Measurements from ENCODE around the gene COMMD9. TPM values are rescaled to one million over a fixed set of nuclear protein-coding genes. Genes with fewer than 3 reads are reported as not detected.

COMMD9 gene
- total RNA-seq, 1 donor from 2014 or later = 38.1 TPM

GRCh38 chr11:36273110-36273509 lies 16.1 kb downstream of the COMMD9 start:
- no peaks in the 10 kb centered on the region for H3K9me3 ChIP-seq (ENCODE audit: control insufficient read depth in 3 of 3, low read length in 3 of 3)
- H3K27me3 ChIP-seq (ENCODE audit: control insufficient read depth in 3 of 3, insufficient read depth in 3 of 3, low read length in 3 of 3) = no peaks in the 10 kb centered on the region
- H3K4me1 ChIP-seq (ENCODE audit: control insufficient read depth in 3 of 3, insufficient read depth in 3 of 3, low read length in 3 of 3) = no peaks in the 10 kb centered on the region
- no peak overlapping the region for H3K4me3 ChIP-seq (ENCODE audit: low read length in 3 of 3)
- no peak overlapping the region for H3K27ac ChIP-seq (ENCODE audit: low read depth, low read length)
- peaks cover 41 to 58% (median 49%) of the 10 kb centered on the region in 3 donors for H3K36me3 ChIP-seq (ENCODE audit: control insufficient read depth in 3 of 3, insufficient read depth in 3 of 3, low read length in 3 of 3)
- no peak overlapping the region for H3K9ac ChIP-seq (ENCODE audit: low read depth in 1 of 3, low read length in 3 of 3)

- H3K4me3 ChIP-seq (ENCODE audit: low read length in 3 of 3) = no peak overlapping the region
- no peak overlapping the region for H3K9ac ChIP-seq (ENCODE audit: low read depth in 1 of 3, low read length in 3 of 3)
- no peak overlapping the region for H3K27ac ChIP-seq (ENCODE audit: low read depth, low read length)
- H3K9me3 ChIP-seq (ENCODE audit: control insufficient read depth in 3 of 3, low read length in 3 of 3) = no peaks in the 10 kb centered on the region
- H3K27me3 ChIP-seq (ENCODE audit: control insufficient read depth in 3 of 3, insufficient read depth in 3 of 3, low read length in 3 of 3) = no peaks in the 10 kb centered on the region
- no peaks in the 10 kb centered on the region for H3K4me1 ChIP-seq (ENCODE audit: control insufficient read depth in 3 of 3, insufficient read depth in 3 of 3, low read length in 3 of 3)
- peaks cover 41 to 53% (median 49%) of the 10 kb centered on the region in 3 donors for H3K36me3 ChIP-seq (ENCODE audit: control insufficient read depth in 3 of 3, insufficient read depth in 3 of 3, low read length in 3 of 3)
These were observed 17.3 kb downstream of the COMMD9 start for GRCh38 chr11:36271794-36272407.

DNA sequence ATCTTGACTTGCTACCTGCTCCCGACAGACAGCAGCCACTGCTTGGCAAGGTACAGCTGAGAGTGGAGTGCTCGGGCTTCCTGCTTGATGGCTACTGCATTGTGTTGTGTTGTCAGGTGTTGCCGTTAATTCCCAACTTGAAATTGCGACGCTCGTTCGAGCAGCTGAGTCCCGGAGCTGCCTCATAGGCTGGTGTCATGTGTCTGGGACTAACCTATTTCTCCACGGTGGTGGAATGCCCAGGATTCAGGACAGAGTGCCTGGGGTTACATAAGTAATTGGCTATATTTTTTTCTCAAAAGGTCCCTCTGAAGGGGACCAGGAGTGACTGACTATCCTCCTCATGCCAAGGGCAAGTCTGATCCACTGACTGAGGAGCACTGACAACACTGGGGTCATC lies 18.5 kb downstream of the COMMD9 start:
- H3K27ac ChIP-seq (ENCODE audit: low read depth, low read length) = no peak overlapping the region
- H3K9me3 ChIP-seq (ENCODE audit: control insufficient read depth in 3 of 3, low read length in 3 of 3) = no peaks in the 10 kb centered on the region
- no peaks in the 10 kb centered on the region for H3K4me1 ChIP-seq (ENCODE audit: control insufficient read depth in 3 of 3, insufficient read depth in 3 of 3, low read length in 3 of 3)
- no peak overlapping the region for H3K4me3 ChIP-seq (ENCODE audit: low read length in 3 of 3)
- peaks cover 36 to 42% (median 40%) of the 10 kb centered on the region in 3 donors for H3K36me3 ChIP-seq (ENCODE audit: control insufficient read depth in 3 of 3, insufficient read depth in 3 of 3, low read length in 3 of 3)
- no peaks in the 10 kb centered on the region for H3K27me3 ChIP-seq (ENCODE audit: control insufficient read depth in 3 of 3, insufficient read depth in 3 of 3, low read length in 3 of 3)
- H3K9ac ChIP-seq (ENCODE audit: low read depth in 1 of 3, low read length in 3 of 3) = no peak overlapping the region

DNA sequence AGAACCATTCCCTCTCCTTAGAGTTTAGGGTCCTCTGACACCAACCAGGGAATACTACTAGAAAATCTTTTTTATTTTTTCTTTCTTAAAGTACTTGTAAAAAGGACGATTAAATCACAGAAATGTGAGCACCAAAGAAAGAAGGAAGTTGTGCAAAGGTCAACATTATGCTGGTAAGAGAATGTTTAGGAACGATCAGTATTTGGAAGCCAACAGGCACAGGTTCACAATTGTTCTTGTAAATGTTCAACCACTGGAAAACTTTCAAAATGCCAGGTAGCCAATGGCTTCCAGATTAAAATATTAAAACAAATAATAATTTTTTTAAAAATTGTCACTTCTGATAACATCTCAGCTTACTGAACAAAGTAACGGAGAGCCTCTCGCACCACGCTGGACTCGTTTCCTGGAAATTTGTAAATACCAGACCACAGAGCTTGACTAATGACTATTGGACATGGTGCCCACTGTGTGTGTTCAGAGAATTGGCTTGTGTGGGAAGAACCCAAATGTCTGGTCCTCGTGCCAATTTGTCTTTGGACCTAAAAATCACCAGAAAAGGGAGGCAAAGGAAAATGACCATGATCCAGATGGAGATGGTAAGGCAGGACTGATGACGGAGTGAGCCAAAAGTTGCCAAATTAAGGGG lies 20.8 kb downstream of the COMMD9 start:
- Histone ChIP-seq H3K27me3 (ENCODE audit: control insufficient read depth in 3 of 3, insufficient read depth in 3 of 3, low read length in 3 of 3) (peaks cover 0 to 6% (median 0%) of the 10 kb centered on the region in 3 donors), H3K9me3 (ENCODE audit: control insufficient read depth in 3 of 3, low read length in 3 of 3) (no peaks in the 10 kb centered on the region), H3K4me1 (ENCODE audit: control insufficient read depth in 3 of 3, insufficient read depth in 3 of 3, low read length in 3 of 3) (no peaks in the 10 kb centered on the region), H3K9ac (ENCODE audit: low read depth in 1 of 3, low read length in 3 of 3) (no peak overlapping the region), H3K27ac (ENCODE audit: low read depth, low read length) (no peak overlapping the region), H3K4me3 (ENCODE audit: low read length in 3 of 3) (no peak overlapping the region), H3K36me3 (ENCODE audit: control insufficient read depth in 3 of 3, insufficient read depth in 3 of 3, low read length in 3 of 3) (peaks cover 21 to 26% (median 24%) of the 10 kb centered on the region in 3 donors)

- Histone ChIP-seq H3K27me3 (ENCODE audit: control insufficient read depth in 3 of 3, insufficient read depth in 3 of 3, low read length in 3 of 3) (peaks cover 0 to 6% (median 4%) of the 10 kb centered on the region in 3 donors), H3K27ac (ENCODE audit: low read depth, low read length) (no peak overlapping the region), H3K36me3 (ENCODE audit: control insufficient read depth in 3 of 3, insufficient read depth in 3 of 3, low read length in 3 of 3) (peaks cover 8 to 11% (median 9%) of the 10 kb centered on the region in 3 donors), H3K9ac (ENCODE audit: low read depth in 1 of 3, low read length in 3 of 3) (no peak overlapping the region), H3K9me3 (ENCODE audit: control insufficient read depth in 3 of 3, low read length in 3 of 3) (no peaks in the 10 kb centered on the region), H3K4me1 (ENCODE audit: control insufficient read depth in 3 of 3, insufficient read depth in 3 of 3, low read length in 3 of 3) (no peaks in the 10 kb centered on the region), H3K4me3 (ENCODE audit: low read length in 3 of 3) (no peak overlapping the region)
These were observed 22.5 kb downstream of the COMMD9 start for GRCh38 chr11:36266767-36267166.

GRCh38 chr11:36265793-36266628 lies 23.2 kb downstream of the COMMD9 start:
- no peak overlapping the region for H3K4me3 ChIP-seq (ENCODE audit: low read length in 3 of 3)
- H3K4me1 ChIP-seq (ENCODE audit: control insufficient read depth in 3 of 3, insufficient read depth in 3 of 3, low read length in 3 of 3) = no peaks in the 10 kb centered on the region
- peaks cover 1 to 4% (median 3%) of the 10 kb centered on the region in 3 donors for H3K36me3 ChIP-seq (ENCODE audit: control insufficient read depth in 3 of 3, insufficient read depth in 3 of 3, low read length in 3 of 3)
- H3K9ac ChIP-seq (ENCODE audit: low read depth in 1 of 3, low read length in 3 of 3) = no peak overlapping the region
- H3K27me3 ChIP-seq (ENCODE audit: control insufficient read depth in 3 of 3, insufficient read depth in 3 of 3, low read length in 3 of 3) = peaks cover 0 to 9% (median 6%) of the 10 kb centered on the region in 3 donors
- no peak overlapping the region for H3K27ac ChIP-seq (ENCODE audit: low read depth, low read length)
- no peaks in the 10 kb centered on the region for H3K9me3 ChIP-seq (ENCODE audit: control insufficient read depth in 3 of 3, low read length in 3 of 3)

GRCh38 chr11:36264973-36265344 lies 24.3 kb downstream of the COMMD9 start:
- Histone ChIP-seq H3K9me3 (ENCODE audit: control insufficient read depth in 3 of 3, low read length in 3 of 3) (no peaks in the 10 kb centered on the region), H3K27me3 (ENCODE audit: control insufficient read depth in 3 of 3, insufficient read depth in 3 of 3, low read length in 3 of 3) (peaks cover 0 to 9% (median 6%) of the 10 kb centered on the region in 3 donors), H3K4me3 (ENCODE audit: low read length in 3 of 3) (no peak overlapping the region), H3K36me3 (ENCODE audit: control insufficient read depth in 3 of 3, insufficient read depth in 3 of 3, low read length in 3 of 3) (peaks cover 0 to 4% (median 0%) of the 10 kb centered on the region in 3 donors), H3K4me1 (ENCODE audit: control insufficient read depth in 3 of 3, insufficient read depth in 3 of 3, low read length in 3 of 3) (no peaks in the 10 kb centered on the region), H3K27ac (ENCODE audit: low read depth, low read length) (no peak overlapping the region), H3K9ac (ENCODE audit: low read depth in 1 of 3, low read length in 3 of 3) (no peak overlapping the region)

- H3K27ac ChIP-seq (ENCODE audit: low read depth, low read length) = no peak overlapping the region
- no peaks in the 10 kb centered on the region for H3K36me3 ChIP-seq (ENCODE audit: control insufficient read depth in 3 of 3, insufficient read depth in 3 of 3, low read length in 3 of 3)
- H3K9ac ChIP-seq (ENCODE audit: low read depth in 1 of 3, low read length in 3 of 3) = no peak overlapping the region
- no peak overlapping the region for H3K4me3 ChIP-seq (ENCODE audit: low read length in 3 of 3)
- H3K27me3 ChIP-seq (ENCODE audit: control insufficient read depth in 3 of 3, insufficient read depth in 3 of 3, low read length in 3 of 3) = peaks cover 0 to 9% (median 6%) of the 10 kb centered on the region in 3 donors
- no peaks in the 10 kb centered on the region for H3K4me1 ChIP-seq (ENCODE audit: control insufficient read depth in 3 of 3, insufficient read depth in 3 of 3, low read length in 3 of 3)
- H3K9me3 ChIP-seq (ENCODE audit: control insufficient read depth in 3 of 3, low read length in 3 of 3) = no peaks in the 10 kb centered on the region
These were observed 24.9 kb downstream of the COMMD9 start for GRCh38 chr11:36264011-36264972.

- Histone ChIP-seq H3K27me3 (ENCODE audit: control insufficient read depth in 3 of 3, insufficient read depth in 3 of 3, low read length in 3 of 3) (peaks cover 0 to 11% (median 9%) of the 10 kb centered on the region in 3 donors), H3K4me3 (ENCODE audit: low read length in 3 of 3) (no peak overlapping the region), H3K9ac (ENCODE audit: low read depth in 1 of 3, low read length in 3 of 3) (no peak overlapping the region), H3K9me3 (ENCODE audit: control insufficient read depth in 3 of 3, low read length in 3 of 3) (peaks cover 0 to 3% (median 0%) of the 10 kb centered on the region in 3 donors), H3K36me3 (ENCODE audit: control insufficient read depth in 3 of 3, insufficient read depth in 3 of 3, low read length in 3 of 3) (no peaks in the 10 kb centered on the region), H3K27ac (ENCODE audit: low read depth, low read length) (no peak overlapping the region), H3K4me1 (ENCODE audit: control insufficient read depth in 3 of 3, insufficient read depth in 3 of 3, low read length in 3 of 3) (peaks cover 0 to 7% (median 3%) of the 10 kb centered on the region in 3 donors)
These were observed 28.1 kb downstream of the COMMD9 start for GRCh38 chr11:36261094-36261493.
